NB4 (cell line): ENCODE results near the gene FAM200C.

Source experiments
- DNase-seq: peaks from one replicate; pipeline ENCODE4 v3.0.0; 2010; ENCODE audit warnings: low read depth
- H3K4me3 ChIP-seq: one replicate; pipeline ENCODE4 v1.5.1; 2011; ENCODE audit warnings: mild to moderate bottlenecking, low read depth, low read length, moderate library complexity
- CTCF ChIP-seq: IDR thresholded peaks from one replicate; pipeline ENCODE4 v1.5.1; 2012; ENCODE audit warnings: low read depth, low read length
- MAX ChIP-seq: IDR thresholded peaks from 2 replicates; pipeline ENCODE4 v1.6.1; 2011; ENCODE audit warnings: low read depth, low read length
- MYC ChIP-seq: IDR thresholded peaks from 2 replicates; pipeline ENCODE4 v1.6.1; 2011; ENCODE audit warnings: low read depth, low read length
- POLR2A ChIP-seq: IDR thresholded peaks from 2 replicates; pipeline ENCODE4 v1.6.1; 2011; ENCODE audit warnings: mild to moderate bottlenecking; ENCODE audit not compliant: insufficient read length; ENCODE audit errors: extremely low read depth

The FAM200C gene

GRCh38 chr5:160399402-160400353, at the start of gene FAM200C:
TSS of gene FAM200C (minus strand) at chr5:160400054. CDS start at chr5:160395490, 4,564 bp downstream.
- peak; percentile 88 for TF ChIP-seq POLR2A
- TF ChIP-seq MAX = 0 out of 2 replicates have a peak, but pooled peaks have one; percentile 1
- TF ChIP-seq CTCF = no peak
- TF ChIP-seq MYC = no peak

GRCh38 chr5:160449458-160449857, 49.6 kb upstream of the FAM200C start:
- no peak for DNase-seq
- TF ChIP-seq MYC (no peak), CTCF (no peak), POLR2A (no peak), MAX (no peak)
- H3K4me3 ChIP-seq = no peak overlapping the region

More at GRCh38 chr5:160399402-160400353, at the start of gene FAM200C:
- DNase-seq = peak; percentile 89
- H3K4me3 ChIP-seq = peak within 1 kb of the TSS; percentile 83

GRCh38 chr5:160448886-160449285, 49.0 kb upstream of the FAM200C start:
- H3K4me3 ChIP-seq = no peak overlapping the region
- TF ChIP-seq CTCF (no peak), POLR2A (no peak), MAX (no peak), MYC (no peak)

GRCh38 chr5:160445751-160446150, 45.9 kb upstream of the FAM200C start:
- no peak overlapping the region for H3K4me3 ChIP-seq
- DNase-seq = no peak
- TF ChIP-seq MAX (no peak), MYC (no peak), POLR2A (no peak), CTCF (no peak)

More at GRCh38 chr5:160448886-160449285, 49.0 kb upstream of the FAM200C start:
- DNase-seq = no peak

- no peak overlapping the region for H3K4me3 ChIP-seq
- TF ChIP-seq MYC (no peak), MAX (no peak), POLR2A (no peak), CTCF (no peak)
- DNase-seq = no peak
Observed at GRCh38 chr5:160445132-160445531, 45.3 kb upstream of the FAM200C start.
